GM19397 (cell line): ENCODE data around the gene PARP8.
A peak's percentile ranks its signal among the peaks of the same experiment; 100 is the strongest.

ENCODE experiments used
- ATAC-seq: cut with Tn5 transposase; IDR thresholded peaks from one replicate; pipeline ENCODE4 v1.9.1; 2021; ENCODE audit warnings: mild to moderate bottlenecking, moderate library complexity; ENCODE audit not compliant: unreplicated experiment

The PARP8 gene

DNA sequence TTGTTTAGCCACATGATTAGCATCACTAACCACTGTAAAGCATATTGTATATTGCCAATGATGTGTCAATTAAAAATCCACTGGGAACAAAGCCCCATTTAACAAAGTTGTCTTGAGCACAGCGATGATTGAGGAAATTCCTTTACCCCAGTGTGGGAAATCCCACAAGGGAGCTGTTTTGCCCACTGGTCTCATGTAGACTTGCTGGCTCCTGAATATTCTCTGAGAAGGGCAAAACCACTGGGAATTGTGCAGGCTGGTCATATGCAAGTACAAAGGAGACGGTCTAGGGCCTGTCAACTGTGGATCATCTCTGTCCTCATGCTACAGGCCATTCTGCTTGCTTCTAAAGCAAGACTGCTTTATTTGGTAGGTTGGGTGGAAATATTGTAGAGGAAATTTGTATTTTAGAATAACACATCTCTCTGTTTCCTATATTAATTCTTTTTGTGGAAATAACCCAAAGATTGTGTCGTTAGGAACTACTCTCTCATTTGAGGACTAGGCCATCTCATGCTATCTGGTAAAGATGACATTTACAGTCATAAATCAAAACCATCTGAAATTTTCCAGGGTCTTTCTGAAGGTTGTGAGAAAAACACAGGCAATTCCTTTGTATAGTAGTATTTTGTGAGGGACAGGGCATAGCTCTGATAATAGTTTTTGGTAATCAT is 60.2 kb downstream of the PARP8 start:
- ATAC-seq: no peak

DNA sequence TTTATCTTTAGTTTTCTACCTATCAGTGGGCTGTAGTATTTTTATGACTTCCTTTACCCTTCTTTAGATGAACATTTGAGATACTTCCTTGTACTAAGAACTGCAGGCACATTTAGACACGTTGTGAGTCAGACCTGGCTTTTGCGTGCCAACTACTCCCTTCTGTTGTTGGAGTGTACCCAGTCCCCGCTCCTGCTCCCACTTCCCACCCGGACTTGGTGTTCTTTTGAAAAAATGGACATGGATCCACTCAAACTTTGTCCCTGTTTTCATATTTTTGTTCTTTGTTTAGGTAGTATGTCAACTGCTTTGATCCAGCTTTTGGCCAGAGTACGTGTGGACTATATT is 60.7 kb downstream of the PARP8 start:
- no peak for ATAC-seq

DNA sequence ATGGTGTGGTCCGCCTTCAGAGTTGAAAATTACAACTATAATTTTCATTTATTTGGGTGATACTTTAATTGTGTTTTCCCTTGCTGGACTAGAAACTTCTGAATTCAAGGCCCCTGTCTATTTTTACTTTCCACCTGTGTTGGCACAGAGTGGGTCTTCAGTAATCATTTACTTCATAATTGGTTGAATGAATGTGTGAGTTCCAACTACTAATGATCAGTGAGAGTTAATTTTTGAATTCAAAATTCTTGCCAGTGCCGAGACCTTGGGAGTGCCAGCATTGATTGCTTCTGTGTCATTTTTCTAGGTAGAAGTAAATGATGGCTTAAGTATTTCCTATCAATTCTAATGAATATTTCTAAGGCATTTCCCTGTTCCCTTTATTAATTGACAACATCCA is 61.4 kb downstream of the PARP8 start:
- no peak for ATAC-seq

DNA sequence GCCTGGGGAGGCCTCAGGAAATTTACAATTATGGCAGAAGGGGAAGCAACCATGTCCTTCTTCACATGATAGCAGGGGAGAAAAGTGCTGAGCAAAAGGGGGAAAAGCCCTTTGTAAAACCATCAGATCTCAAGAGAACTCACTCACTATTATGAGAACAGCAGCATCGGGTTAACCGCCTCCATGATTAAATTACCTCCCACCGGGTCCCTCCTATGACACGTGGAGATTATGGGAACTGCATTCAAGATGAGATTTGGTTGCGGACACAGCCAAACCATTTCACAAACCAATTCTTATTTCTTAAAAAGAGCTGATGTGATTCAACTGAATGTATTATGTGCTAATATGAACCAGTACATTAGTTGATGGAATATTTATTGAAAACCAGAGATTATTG is 63.9 kb downstream of the PARP8 start:
- no peak for ATAC-seq

DNA sequence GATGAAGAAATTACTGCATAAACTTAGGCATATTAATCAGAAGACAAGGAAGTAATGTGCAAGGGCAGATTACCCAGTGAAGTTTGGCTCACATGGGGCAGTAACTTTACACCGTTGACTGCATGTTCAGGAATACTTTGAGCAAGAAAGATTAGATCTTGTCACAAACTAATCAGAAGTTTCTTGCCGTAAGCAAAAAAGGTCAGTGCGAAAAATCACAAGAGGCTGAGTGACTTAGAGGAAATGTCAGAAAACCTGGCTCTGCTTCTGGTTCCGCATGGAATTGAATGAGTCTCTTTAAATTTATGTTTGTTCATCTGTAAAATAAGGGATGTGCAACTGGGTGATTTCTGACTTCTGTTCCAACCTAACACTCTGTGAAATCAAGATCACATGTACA is 64.4 kb downstream of the PARP8 start:
- ATAC-seq: no peak

DNA sequence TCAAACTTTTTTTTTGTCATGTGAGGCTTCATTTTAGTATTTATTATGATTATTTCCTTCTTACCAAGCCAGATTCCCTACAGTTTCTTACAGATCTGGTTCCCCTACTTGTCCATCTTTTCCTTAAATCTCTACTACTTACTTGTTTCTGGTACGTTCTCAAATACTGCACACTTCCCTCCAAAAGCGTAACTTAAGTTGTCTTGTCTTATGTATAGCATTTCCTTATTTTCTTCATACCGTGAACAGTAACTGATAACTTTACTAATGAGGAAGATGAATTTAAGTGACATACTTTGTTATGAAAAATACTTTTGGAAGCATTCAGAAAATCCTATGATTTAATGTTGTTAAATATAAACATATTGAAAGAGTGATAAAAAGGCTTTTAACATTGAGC is 67.3 kb downstream of the PARP8 start:
- ATAC-seq: no peak

DNA sequence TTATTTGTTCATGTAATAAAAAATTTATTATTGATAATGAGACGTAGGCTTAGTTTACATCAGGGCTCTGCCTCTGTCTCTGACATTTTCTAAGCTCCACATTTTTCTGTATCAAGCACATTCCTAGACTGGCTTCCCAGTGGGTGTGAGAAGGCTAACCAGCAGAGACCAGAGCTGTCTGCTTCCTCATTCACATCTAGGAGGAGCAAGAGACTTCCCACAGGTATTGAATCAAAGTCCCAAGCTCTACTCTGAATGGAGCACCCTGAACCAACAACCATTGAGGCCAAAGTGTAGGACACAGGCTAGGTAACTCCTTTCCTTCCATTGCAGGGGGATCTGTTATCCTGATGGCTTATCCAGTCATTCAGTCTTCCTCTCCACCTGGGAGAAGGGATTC is 72.4 kb downstream of the PARP8 start:
- no peak for ATAC-seq

DNA sequence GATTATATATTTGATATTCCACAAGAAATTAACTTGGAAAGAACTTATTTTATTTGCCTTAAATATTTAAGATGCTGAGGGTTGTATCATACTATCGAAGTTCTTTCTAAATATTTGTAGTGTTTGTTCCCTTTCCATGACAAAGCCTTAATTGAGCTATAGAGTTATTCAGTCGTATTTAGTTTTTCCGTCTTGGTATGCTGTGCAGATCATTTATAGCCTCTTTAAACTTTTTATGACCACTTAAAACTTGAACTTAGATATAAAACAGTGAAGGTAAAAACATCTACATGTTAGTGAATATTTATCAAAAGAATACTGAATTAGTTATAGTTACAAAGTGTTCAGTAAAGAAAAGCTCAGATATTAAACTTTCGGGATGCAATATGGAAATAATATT is 74.4 kb downstream of the PARP8 start:
- no peak for ATAC-seq

DNA sequence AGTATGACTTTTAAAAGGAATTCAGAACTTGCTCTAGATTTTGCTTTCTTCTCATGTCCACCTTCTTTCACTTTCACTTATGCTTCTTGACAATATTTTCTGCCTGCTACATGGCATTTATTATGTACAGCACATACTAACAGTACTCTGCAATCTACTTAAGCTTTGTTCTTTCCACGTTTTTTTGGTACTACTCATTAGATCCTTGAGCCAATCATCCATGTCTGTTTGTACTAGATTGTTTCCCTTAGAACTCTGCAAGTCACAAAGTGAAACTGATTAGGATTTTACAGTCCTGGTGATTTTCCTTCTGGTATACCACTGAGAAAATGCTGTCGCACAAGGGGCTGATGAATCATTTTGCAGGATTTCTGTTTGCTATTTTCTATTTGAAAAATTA is 78.3 kb downstream of the PARP8 start:
- peak; percentile 63 for ATAC-seq

DNA sequence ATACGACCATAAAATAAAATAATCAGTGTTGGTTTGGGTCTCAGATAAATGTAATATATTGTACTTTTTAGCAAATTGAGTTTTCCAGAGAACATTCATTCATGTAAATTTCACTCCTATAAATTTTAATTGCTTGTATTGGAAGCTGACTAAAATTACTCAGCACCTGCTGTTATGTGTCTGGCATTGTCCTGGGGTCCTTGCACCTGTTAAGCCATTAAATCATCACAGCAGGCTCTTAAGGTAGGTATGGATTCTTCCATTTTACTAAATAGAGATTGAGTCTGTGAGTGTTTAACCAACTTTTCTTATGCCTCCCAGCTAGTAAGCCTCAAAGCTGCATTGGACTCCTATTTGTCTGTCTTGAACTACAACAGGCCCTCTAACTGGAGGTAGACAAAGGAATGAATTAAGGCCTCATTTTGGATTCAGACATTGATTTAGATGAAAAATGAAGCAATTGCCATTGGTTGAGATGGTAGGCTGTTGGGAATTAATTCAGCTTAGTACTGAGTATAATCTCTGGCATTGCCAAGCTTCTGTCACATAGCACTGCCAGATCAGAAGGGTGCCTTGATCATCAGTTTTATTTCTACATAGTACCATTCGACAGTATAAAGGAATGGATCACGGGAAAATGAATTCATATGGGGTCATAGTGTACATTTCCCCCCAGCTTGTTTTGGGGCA is 78.9 kb downstream of the PARP8 start:
- no peak for ATAC-seq

DNA sequence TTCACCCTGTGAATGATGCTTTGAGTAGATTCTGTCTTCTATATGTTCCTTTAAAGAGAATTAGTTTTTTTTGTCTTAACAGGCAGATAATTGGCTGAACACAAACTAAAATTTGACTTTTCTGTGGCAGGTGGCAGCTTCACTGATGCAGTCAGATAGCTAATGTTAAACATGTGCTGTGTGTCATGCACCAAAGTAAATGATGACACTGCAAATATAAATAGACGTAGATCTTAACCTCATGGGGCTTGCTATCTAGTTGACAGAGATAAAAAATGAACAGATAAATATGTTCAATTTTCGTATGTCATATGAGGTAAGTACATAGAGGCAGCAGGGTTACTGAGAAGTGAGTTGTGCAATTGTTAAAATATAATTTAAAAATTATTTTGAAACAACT is 82.7 kb downstream of the PARP8 start:
- no peak for ATAC-seq

DNA sequence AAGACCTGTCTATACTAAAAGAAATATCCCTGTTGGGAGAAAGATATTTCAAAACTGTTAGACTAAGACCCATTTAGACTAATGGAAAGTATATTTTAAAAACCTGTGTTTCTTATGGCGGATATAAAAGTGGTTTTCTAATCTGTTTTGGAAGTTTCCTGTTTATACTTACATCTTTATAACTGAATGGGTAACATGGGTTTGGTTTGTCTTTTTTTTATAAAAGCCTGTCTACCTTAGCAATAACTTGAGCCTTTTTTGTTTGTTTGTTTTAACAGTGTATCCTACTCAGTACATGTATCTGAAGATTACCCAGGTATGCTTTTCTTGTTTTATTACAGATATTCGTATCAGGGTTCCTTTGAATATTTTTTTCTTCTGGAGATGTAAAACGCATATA is 83.4 kb downstream of the PARP8 start:
- no peak for ATAC-seq

DNA sequence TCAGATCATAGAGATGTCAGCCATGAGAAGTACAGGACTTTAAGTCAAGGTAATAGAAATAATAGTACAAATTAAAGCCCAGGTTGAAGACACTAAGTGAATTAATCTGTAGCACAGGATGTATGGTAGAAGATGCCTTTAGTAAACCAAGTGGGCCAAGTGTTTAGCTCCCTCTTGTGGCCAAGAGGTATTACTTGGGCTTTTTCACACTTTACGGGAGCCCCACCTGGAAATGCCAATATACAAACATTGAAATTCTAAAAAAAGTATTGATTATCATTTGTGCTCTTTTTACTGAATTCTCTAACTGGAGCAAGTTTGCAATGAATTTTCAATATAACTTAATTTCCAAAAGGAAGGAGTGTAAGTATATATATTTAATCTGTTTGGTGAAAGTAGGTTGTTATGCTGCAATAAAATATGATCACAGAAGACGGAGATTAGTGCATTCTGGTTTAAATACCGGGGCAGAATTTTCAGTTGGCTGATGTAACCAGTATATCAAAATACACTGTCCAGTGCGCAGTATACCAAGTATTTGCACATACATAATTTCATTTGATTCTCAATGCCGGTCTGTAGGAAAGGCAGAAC is 84.7 kb downstream of the PARP8 start:
- ATAC-seq: peak; percentile 93

DNA sequence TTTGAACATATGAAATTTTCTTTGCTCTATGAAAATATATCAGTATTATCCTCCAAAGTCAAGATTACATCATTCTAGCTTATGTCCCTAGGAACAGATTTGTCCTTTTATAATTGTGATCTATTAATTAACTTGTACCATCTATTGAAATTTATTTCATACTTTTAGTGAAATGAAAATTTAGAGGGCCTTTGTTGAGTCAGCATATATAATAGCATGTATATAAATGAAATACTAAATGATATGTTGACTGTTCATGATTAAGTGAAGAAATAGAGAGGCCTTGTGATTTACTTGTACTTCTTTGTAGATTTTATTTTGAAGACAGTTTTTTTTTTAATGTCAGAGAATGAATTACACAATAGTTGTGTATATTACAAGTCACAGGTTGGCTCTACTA is 86.4 kb downstream of the PARP8 start:
- ATAC-seq: no peak

DNA sequence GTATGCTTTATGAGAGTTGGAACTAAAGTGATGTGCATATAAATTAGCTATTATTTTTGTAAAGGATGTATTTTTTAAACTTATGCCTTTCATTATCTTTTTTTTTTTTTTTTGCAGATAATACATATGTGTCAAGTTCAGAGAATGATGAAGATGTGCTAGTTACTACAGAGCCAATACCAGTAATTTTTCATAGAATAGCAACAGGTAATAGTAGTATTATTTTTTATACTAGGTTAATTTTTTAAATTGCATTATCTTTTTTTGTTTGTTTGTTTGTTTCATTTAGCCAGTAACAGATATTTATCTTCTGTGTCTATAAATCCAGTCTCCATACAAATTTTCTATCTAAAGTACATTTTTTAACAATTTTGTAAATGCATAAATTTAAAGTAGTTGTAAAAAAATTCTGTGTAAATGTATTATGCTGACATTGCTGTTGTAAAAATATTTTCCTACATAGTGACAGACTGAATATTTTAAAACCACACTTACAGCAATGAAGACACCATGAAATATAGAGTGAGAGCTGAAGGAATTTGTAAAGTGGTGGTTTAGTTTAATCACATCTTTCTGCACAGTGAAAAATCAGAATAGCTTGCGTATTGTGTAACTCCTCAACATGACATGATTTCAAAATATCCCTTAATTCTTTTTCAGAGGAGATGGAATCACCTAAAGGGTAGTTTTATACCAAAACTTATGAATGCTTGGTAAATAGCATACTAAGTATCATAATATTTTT is 93.3 kb downstream of the PARP8 start:
- no peak for ATAC-seq

DNA sequence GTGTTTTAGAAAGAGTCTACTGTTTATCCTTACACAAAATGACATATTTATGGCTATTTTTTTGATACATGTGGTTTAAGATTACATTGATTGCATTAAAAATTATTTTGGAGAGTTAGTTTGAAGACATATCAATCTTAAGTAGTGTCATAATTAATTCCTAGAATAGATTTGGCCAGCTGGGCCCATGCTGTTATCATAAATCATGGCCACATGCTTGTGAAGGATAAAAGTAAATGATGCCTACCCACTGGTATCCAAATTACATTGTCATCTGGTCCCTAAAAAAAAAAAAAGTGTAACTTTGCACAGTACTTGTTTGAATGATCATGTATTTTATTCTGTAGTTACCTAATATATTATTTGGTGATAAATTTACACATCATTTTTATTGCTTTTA is 96.9 kb downstream of the PARP8 start:
- no peak for ATAC-seq

DNA sequence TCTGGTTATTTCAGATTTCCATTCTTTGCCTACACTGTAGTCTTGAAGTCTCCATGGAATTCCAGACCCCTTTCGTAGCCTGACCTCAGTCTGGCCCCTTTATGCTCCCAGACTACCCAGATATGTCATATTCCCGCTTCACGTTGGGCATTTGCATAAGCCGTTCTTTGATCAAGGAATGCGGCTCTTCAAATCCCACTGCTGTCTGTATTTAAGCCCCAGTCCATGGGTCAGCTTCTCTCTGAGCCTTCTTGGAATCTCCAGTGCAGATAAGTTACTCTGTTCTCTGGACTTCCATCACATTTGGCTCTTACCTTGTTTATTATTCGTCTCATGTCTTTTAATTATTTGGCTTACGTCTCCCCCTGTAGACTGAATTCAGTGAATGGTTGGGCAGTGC is 97.4 kb downstream of the PARP8 start:
- ATAC-seq: no peak

DNA sequence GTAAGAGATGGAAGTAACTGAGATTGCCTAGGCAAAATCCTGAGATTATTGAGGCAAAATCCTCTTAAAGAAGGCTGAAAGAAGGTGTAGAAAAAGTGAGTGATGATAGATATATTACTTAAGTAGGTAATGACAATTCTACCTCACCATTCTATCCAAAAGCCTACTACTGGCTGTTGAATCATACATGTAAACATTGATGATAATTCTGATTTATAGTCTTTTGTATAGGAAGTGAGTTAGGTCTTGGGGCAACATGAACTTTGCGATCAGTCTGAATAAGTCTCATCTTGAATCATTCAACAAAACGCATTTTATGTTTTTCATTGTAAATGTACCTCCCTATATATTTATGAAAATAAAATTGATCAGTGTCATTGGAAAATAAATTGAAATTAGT is 99.6 kb downstream of the PARP8 start:
- ATAC-seq: no peak

DNA sequence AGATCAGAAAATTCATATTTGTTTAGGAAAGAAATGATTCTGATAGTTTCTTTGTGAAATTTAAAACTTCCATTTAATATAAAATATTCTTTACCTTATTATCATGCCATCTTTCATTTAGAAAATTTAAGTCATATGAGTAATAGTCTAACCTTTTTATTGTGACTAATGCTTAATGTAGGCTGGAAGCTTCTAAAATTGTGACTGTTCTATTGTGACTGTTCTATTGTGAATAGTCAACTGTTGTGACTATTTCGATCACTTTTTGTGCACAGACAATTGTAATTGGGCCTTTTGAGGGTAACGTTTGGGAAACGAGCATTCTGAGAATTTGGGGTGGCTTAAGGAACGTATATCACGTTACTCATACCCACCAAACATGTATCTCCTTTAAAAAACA is 100.0 kb downstream of the PARP8 start:
- no peak for ATAC-seq

DNA sequence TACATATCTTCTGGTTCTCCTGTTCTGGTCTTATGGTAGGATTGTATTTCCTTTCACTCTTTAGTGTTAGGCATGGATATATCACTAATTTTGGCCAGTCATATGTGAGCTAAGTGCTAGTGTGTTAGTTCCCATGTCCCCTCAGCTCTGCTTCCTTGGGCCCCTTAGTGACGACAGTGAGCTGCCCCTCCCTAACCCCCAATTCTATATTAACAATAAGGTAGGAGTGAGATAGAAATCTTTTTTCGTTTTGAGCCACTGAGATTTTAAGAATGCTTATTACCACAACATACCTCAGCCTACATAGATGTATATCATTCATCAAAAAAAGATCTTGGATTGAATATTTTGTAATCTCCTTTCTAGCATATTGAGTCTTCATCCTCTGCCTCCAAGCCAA is 100.5 kb downstream of the PARP8 start:
- no peak for ATAC-seq

DNA sequence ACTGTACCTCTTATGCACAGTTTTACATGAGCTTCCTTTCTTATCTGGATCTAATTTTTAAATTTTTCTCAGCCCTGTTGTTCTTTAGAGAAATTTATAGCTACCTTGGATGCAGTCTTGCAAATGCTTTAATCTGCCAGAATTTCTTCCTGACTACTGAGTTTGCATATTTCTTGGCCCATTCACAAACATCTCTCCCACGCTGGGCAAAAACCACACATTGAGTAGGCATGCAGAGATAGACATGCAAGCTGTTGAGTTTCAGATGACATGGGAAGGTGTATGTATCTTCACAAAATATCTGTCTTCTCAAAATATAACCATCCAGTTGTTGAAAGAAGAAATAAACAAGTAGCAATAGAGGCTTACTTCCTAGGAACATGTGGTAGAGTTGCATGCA is 101.2 kb downstream of the PARP8 start:
- no peak for ATAC-seq

DNA sequence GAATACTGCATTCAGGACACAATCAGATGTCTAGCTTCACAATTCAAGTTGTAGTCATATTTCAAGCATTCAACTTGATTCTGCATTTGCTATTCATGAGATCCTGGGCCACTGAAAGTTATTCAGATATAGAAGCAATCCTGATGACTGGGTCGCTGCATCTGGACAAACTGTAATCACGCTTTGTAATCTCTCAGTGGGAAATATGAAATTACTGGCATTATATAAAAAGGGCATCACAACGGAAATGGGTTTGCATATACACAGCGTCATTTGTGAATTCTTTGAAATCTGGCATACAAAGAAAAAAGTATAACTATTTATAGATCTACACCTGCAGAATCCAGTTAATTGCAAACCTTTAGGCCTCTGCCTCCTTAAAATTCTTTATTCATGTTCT is 102.2 kb downstream of the PARP8 start:
- no peak for ATAC-seq
